HCT116 (cell line): Measurements from ENCODE around the gene RCAN2.

Experiments
- EZH2 ChIP-seq: fragments of 200-600 bp; sonication (generic); IDR thresholded peaks from 2 replicates; pipeline ENCODE4 v1.6.1; 2017; ENCODE audit warnings: antibody characterized with exemption, mixed run types
- JUND ChIP-seq: IDR thresholded peaks from 2 replicates; pipeline ENCODE4 v1.6.1; 2012
- SP1 ChIP-seq: IDR thresholded peaks from 2 replicates; pipeline ENCODE4 v1.6.1; 2012; ENCODE audit warnings: low read depth
- YY1 ChIP-seq: IDR thresholded peaks from 2 replicates; pipeline ENCODE4 v1.6.1; 2011; ENCODE audit warnings: low read length, low read depth, moderate library complexity, mild to moderate bottlenecking; ENCODE audit not compliant: insufficient replicate concordance; ENCODE audit errors: extremely low read depth
- TF ChIP-seq, protein P1 (sequence below): IDR thresholded peaks from 2 replicates; pipeline ENCODE4 v1.6.1; 2012; ENCODE audit warnings: low read depth
- TF ChIP-seq, protein P2 (sequence below), 3 experiments: fragments of 200-600 bp in 1 of 3; sonication (generic) in 1 of 3; IDR thresholded peaks in 2 of 3; conservative IDR thresholded peaks in 1 of 3; 2 replicates each; pipeline ENCODE4 v1.5.1; 2012 to 2017; ENCODE audit warnings: low read depth in 2 of 3, low read length in 2 of 3, antibody characterized with exemption in 1 of 3, borderline replicate concordance in 1 of 3, control low read depth in 1 of 3, mild to moderate bottlenecking in 1 of 3, mixed read lengths in 1 of 3, mixed run types in 1 of 3, moderate library complexity in 1 of 3; ENCODE audit not compliant: insufficient read depth in 1 of 3
- TF ChIP-seq, protein P3 (sequence below): IDR thresholded peaks from 2 replicates; pipeline ENCODE4 v1.6.1; 2012

DNA sequence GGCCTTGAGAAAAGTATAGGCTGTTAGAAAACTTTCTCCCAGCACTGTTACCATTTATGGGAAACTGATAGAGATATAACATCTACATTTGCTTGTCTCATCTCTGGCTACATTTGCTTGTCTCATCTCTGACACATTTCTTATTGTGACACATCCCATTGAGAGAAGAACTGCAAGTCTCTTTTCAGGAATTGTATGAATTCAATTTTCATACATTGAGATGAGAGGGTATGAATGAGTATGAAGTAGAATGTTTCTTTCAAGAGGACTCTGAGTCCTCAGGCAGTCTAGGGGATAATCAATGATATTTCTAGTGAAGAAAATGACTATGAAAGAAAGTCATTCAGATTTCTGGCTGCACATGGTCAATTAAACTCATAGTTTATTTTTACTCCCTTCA lies 282.9 kb downstream of the RCAN2 start:
- TF ChIP-seq, protein P1, sequence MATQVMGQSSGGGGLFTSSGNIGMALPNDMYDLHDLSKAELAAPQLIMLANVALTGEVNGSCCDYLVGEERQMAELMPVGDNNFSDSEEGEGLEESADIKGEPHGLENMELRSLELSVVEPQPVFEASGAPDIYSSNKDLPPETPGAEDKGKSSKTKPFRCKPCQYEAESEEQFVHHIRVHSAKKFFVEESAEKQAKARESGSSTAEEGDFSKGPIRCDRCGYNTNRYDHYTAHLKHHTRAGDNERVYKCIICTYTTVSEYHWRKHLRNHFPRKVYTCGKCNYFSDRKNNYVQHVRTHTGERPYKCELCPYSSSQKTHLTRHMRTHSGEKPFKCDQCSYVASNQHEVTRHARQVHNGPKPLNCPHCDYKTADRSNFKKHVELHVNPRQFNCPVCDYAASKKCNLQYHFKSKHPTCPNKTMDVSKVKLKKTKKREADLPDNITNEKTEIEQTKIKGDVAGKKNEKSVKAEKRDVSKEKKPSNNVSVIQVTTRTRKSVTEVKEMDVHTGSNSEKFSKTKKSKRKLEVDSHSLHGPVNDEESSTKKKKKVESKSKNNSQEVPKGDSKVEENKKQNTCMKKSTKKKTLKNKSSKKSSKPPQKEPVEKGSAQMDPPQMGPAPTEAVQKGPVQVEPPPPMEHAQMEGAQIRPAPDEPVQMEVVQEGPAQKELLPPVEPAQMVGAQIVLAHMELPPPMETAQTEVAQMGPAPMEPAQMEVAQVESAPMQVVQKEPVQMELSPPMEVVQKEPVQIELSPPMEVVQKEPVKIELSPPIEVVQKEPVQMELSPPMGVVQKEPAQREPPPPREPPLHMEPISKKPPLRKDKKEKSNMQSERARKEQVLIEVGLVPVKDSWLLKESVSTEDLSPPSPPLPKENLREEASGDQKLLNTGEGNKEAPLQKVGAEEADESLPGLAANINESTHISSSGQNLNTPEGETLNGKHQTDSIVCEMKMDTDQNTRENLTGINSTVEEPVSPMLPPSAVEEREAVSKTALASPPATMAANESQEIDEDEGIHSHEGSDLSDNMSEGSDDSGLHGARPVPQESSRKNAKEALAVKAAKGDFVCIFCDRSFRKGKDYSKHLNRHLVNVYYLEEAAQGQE, result no peak
- TF ChIP-seq JUND, result no peak
- no peak for TF ChIP-seq YY1
- TF ChIP-seq, protein P2, sequence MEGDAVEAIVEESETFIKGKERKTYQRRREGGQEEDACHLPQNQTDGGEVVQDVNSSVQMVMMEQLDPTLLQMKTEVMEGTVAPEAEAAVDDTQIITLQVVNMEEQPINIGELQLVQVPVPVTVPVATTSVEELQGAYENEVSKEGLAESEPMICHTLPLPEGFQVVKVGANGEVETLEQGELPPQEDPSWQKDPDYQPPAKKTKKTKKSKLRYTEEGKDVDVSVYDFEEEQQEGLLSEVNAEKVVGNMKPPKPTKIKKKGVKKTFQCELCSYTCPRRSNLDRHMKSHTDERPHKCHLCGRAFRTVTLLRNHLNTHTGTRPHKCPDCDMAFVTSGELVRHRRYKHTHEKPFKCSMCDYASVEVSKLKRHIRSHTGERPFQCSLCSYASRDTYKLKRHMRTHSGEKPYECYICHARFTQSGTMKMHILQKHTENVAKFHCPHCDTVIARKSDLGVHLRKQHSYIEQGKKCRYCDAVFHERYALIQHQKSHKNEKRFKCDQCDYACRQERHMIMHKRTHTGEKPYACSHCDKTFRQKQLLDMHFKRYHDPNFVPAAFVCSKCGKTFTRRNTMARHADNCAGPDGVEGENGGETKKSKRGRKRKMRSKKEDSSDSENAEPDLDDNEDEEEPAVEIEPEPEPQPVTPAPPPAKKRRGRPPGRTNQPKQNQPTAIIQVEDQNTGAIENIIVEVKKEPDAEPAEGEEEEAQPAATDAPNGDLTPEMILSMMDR (IDR thresholded peaks at IDR 0.05 in 2 of 3, conservative IDR thresholded peaks at IDR 0.05 in 1 of 3; ENCODE audit: borderline replicate concordance in 1 of 3, insufficient read depth in 1 of 3, low read depth in 2 of 3, low read length in 2 of 3), result no peak
- TF ChIP-seq, protein P3, sequence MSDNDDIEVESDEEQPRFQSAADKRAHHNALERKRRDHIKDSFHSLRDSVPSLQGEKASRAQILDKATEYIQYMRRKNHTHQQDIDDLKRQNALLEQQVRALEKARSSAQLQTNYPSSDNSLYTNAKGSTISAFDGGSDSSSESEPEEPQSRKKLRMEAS, result no peak
- TF ChIP-seq EZH2, result no peak
- TF ChIP-seq SP1, result no peak
